ENCODE measurements around the gene ARL6IP6. TPM values are rescaled to one million over a fixed set of nuclear protein-coding genes. Genes with fewer than 3 reads are reported as not detected.

Gene ARL6IP6
- polyA plus RNA-seq, 1 of the 3 experiments (the other 2 are of a cell fraction) = 25.8 TPM

- POLR2A ChIA-PET = interaction anchor here (0.6 to 0.7 kb wide), 3 partner anchors 357 to 840 kb away, joined by 3 to 4 read pairs (median 3); partner anchors contain the start of gene STAM2
- peak within 1 kb of the TSS; percentile 88 for H2AFZ ChIP-seq (ENCODE audit: low read depth)
- H3K27ac ChIP-seq (ENCODE audit: low read depth in 2 of 2, low read length in 1 of 2) = peak within 1 kb of the TSS; percentile 95 to 98
- peak within 1 kb of the TSS; percentile 97 for H3K4me3 ChIP-seq (ENCODE audit: low read depth in 2 of 2, low read length in 1 of 2)
- peaks cover 32% of the 10 kb centered on the region for H4K20me1 ChIP-seq (ENCODE audit: insufficient read depth)
- H3K4me2 ChIP-seq = peak within 1 kb of the TSS; percentile 88
- peak; percentile 94 for DNase-seq
- peaks cover 30 to 41% of the 10 kb centered on the region in 2 experiments for H3K36me3 ChIP-seq (replicated peaks in 1 of 2; ENCODE audit: control insufficient read depth in 1 of 2, insufficient read depth in 2 of 2, low read length in 1 of 2)
- under 1% methylated on average over 51 of the region's 71 CpGs for WGBS (ENCODE audit: low lambda C conversion rate)
- H3K9me3 ChIP-seq = no peaks in the 10 kb centered on the region
- H3K27me3 ChIP-seq (ENCODE audit: insufficient read depth) = no peaks in the 10 kb centered on the region
- peaks cover 4% of the 10 kb centered on the region for H3F3A ChIP-seq (replicated peaks; ENCODE audit: insufficient read depth)
- no peaks in the 10 kb centered on the region for H3K9me2 ChIP-seq
- H3K4me1 ChIP-seq (ENCODE audit: control insufficient read depth in 1 of 2, insufficient read depth in 2 of 2, low read depth in 1 of 2, low read length in 1 of 2) = peaks cover 8 to 11% of the 10 kb centered on the region in 2 experiments; a peak in 3 of 4 replicates
- CTCF ChIA-PET = interaction anchor here (1.0 to 2.5 kb wide), 6 partner anchors 21 to 542 kb away, joined by 3 to 9 read pairs (median 5); partner anchors contain the start of gene STAM2
- H3K9ac ChIP-seq = peak within 1 kb of the TSS; percentile 96
- peaks cover 87% of the 10 kb centered on the region for H3K79me2 ChIP-seq (ENCODE audit: insufficient read depth)
- TF ChIP-seq SMC3 (IDR thresholded peaks at IDR 0.05; ENCODE audit: low read depth, low read length) = no peak
- TF ChIP-seq PBX3 (IDR thresholded peaks at IDR 0.05) = peak; percentile 99
- no peak for TF ChIP-seq TEAD4 (IDR thresholded peaks at IDR 0.05; ENCODE audit: borderline replicate concordance, insufficient read depth)
- TF ChIP-seq MXI1 (IDR thresholded peaks at IDR 0.05; ENCODE audit: low read depth, low read length) = peak; percentile 88
- TF ChIP-seq FOXJ3 (CRISPR knock-in tag; IDR thresholded peaks at IDR 0.05) = no peak
- peak in 1 of 2 experiments; percentile 27; a peak in 1 of 4 replicates for TF ChIP-seq EP300 (IDR thresholded peaks at IDR 0.05; ENCODE audit: borderline replicate concordance in 1 of 2, low read depth in 1 of 2, low read length in 1 of 2)
- TF ChIP-seq SIN3A (IDR thresholded peaks at IDR 0.05; ENCODE audit: borderline replicate concordance, low read depth, low read length) = no peak
- TF ChIP-seq RFX5 (IDR thresholded peaks at IDR 0.05; ENCODE audit: low read length) = no peak; the same call in 1 of the 2 replicates
- TF ChIP-seq FOSL2 (IDR thresholded peaks at IDR 0.05; ENCODE audit: borderline replicate concordance, low read depth) = no peak
- peak; percentile 77 for TF ChIP-seq ELF1 (IDR thresholded peaks at IDR 0.05)
- TF ChIP-seq CHD2 (IDR thresholded peaks at IDR 0.05; ENCODE audit: low read length, partially characterized antibody) = peak; percentile 96
- TF ChIP-seq REST (IDR thresholded peaks at IDR 0.05; ENCODE audit: low read depth, low read length) = no peak
- peak; percentile 78 for TF ChIP-seq POLR2AphosphoS5 (IDR thresholded peaks at IDR 0.05; ENCODE audit: low read depth, low read length)
- no peak for TF ChIP-seq RXRA (IDR thresholded peaks at IDR 0.05; ENCODE audit: borderline replicate concordance, low read depth)
- no peak for TF ChIP-seq RCOR1 (IDR thresholded peaks at IDR 0.05; ENCODE audit: low read length)
- TF ChIP-seq FOXM1 (IDR thresholded peaks at IDR 0.05; ENCODE audit: low read depth) = no peak
- TF ChIP-seq USF2 (IDR thresholded peaks at IDR 0.05; ENCODE audit: borderline replicate concordance, low read depth, low read length) = no peak
- no peak for TF ChIP-seq NFIC (IDR thresholded peaks at IDR 0.05; ENCODE audit: borderline replicate concordance)
- no peak for TF ChIP-seq RAD21 (IDR thresholded peaks at IDR 0.05; ENCODE audit: low read length)
- no peak for TF ChIP-seq MEF2A (IDR thresholded peaks at IDR 0.05; ENCODE audit: borderline replicate concordance, low read depth)
- peak; percentile 14; the same call in 1 of the 2 replicates for TF ChIP-seq TCF12 (IDR thresholded peaks at IDR 0.05)
- TF ChIP-seq GABPA (IDR thresholded peaks at IDR 0.05; ENCODE audit: low read depth) = peak; percentile 56
- peak; percentile 48 for TF ChIP-seq MAX (IDR thresholded peaks at IDR 0.05; ENCODE audit: low read depth)
- peak; percentile 55; the same call in 1 of the 2 replicates for TF ChIP-seq NRF1 (IDR thresholded peaks at IDR 0.05; ENCODE audit: low read depth, low read length)
- TF ChIP-seq CTCF (IDR thresholded peaks at IDR 0.05) = no peak
- no peak for TF ChIP-seq JUND (IDR thresholded peaks at IDR 0.05)
These were observed 968 bp upstream of the ARL6IP6 start, which contains the start of gene PRPF40A for GRCh38 chr2:152717228-152718075. Gene PRPF40A, minus strand, starts transcription at chr2:152717461. Its CDS starts 22 bp downstream, at chr2:152717439.
